HFFc6 (cell line): Measurements from ENCODE around the gene MED14. TPM values are rescaled to one million over a fixed set of nuclear protein-coding genes. Genes with fewer than 3 reads are reported as not detected.

ENCODE experiments used
- DNase-seq: peaks from one replicate; pipeline ENCODE4 v3.0.0-alpha.2; 2018
- H3K27ac Mint-ChIP-seq: 2 replicates; pipeline ENCODE4 v1.8.0; 2020; ENCODE audit warnings: mild to moderate bottlenecking, mixed read lengths
- H3K27me3 Mint-ChIP-seq: 2 replicates; pipeline ENCODE4 v1.8.0; 2021; ENCODE audit warnings: mild to moderate bottlenecking, moderate library complexity, mixed read lengths; ENCODE audit not compliant: insufficient read depth
- H3K36me3 Mint-ChIP-seq: 2 replicates; pipeline ENCODE4 v1.8.0; 2021; ENCODE audit warnings: low read depth, mixed read lengths
- H3K4me1 Mint-ChIP-seq: 2 replicates; pipeline ENCODE4 v1.8.0; 2020; ENCODE audit warnings: low read depth, mixed read lengths
- H3K4me3 Mint-ChIP-seq: 2 replicates; pipeline ENCODE4 v1.8.0; 2020; ENCODE audit warnings: mild to moderate bottlenecking, moderate library complexity, mixed read lengths
- H3K9me3 Mint-ChIP-seq: 2 replicates; pipeline ENCODE4 v1.8.0; 2020; ENCODE audit warnings: mild to moderate bottlenecking, mixed read lengths
- total RNA-seq, 6 experiments: library from RNA; stranded (reverse); fragmentation: NEBNext Ultra II Directional; extraction: Animal tissue kit (Norgen Biotek cat#: 25700); gene quantifications; 2 replicates in 1 of 6; 3 replicates in 5 of 6; pipeline ENCODE4 v1.2.3, GENCODE V29; 2021
- TF ChIP-seq, protein P1 (sequence below): fragments of 200-600 bp; sonication (generic); IDR thresholded peaks from 2 replicates; pipeline ENCODE4 v1.5.0; 2021; ENCODE audit warnings: antibody characterized with exemption, mild to moderate bottlenecking

MED14 gene
- total RNA-seq, 6 experiments from 2014 or later, result 29.0 to 40.5 (median 38.2) TPM

DNA sequence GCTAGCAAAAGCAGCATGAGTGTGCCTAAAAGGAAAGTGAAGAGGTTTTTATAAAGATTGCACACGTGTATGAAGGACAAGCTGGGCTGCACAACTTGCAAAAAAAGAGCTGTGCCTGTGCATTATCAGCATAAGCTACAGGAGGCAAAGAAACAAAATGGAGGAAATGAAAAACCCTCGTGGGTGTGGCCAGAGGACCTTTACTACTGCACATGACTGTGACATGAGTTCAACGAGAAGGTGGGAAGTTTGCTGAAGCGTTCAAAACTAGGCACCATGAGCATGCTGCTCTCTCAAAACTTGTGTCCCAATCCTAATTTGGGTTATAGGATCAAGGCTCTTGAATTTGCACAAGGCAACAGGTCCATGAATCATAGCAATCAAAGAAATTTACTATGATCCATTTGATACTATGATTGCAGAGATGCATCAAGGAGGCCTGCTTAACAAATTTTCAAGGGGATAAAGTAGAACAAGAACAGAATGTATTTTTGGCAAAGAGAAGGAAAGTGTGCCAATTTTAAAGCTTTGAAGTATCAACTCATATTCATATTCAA is 49.9 kb downstream of the MED14 start:
- TF ChIP-seq, protein P1, sequence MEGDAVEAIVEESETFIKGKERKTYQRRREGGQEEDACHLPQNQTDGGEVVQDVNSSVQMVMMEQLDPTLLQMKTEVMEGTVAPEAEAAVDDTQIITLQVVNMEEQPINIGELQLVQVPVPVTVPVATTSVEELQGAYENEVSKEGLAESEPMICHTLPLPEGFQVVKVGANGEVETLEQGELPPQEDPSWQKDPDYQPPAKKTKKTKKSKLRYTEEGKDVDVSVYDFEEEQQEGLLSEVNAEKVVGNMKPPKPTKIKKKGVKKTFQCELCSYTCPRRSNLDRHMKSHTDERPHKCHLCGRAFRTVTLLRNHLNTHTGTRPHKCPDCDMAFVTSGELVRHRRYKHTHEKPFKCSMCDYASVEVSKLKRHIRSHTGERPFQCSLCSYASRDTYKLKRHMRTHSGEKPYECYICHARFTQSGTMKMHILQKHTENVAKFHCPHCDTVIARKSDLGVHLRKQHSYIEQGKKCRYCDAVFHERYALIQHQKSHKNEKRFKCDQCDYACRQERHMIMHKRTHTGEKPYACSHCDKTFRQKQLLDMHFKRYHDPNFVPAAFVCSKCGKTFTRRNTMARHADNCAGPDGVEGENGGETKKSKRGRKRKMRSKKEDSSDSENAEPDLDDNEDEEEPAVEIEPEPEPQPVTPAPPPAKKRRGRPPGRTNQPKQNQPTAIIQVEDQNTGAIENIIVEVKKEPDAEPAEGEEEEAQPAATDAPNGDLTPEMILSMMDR, result no peak
- no peak for DNase-seq
- Mint-ChIP-seq H3K36me3 (peaks cover 6% of the 10 kb centered on the region), H3K9me3 (no peaks in the 10 kb centered on the region), H3K27me3 (no peaks in the 10 kb centered on the region), H3K4me1 (no peaks in the 10 kb centered on the region; the same call in 1 of the 2 replicates), H3K27ac (no peak overlapping the region), H3K4me3 (no peak overlapping the region)

DNA sequence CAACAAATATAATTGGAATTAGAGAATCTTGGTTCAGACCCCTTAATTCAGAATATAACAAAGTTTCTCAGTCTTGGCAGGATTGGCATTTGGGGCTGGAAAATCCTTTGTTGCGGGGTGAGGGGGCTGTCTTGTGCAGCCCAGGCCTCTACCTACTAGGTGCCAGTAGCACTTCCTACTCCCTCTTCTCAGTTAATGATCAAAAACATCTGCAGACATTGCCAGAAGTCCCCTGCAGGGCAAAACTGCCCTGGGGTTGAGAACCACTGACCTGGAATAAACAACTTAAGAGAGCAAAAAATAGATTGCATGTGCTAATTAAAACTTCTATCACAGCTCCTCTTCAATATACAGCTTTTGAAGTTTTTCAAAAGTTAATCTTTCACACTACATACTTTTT is 51.2 kb downstream of the MED14 start:
- H3K36me3 Mint-ChIP-seq, result peaks cover 6% of the 10 kb centered on the region
- H3K9me3 Mint-ChIP-seq, result no peaks in the 10 kb centered on the region
- H3K27me3 Mint-ChIP-seq, result no peaks in the 10 kb centered on the region
- DNase-seq, result no peak
- TF ChIP-seq, protein P1, result no peak
- H3K27ac Mint-ChIP-seq, result no peak overlapping the region
- no peak overlapping the region for H3K4me3 Mint-ChIP-seq
- no peaks in the 10 kb centered on the region; the same call in 1 of the 2 replicates for H3K4me1 Mint-ChIP-seq

- no peak overlapping the region for H3K4me3 Mint-ChIP-seq
- no peaks in the 10 kb centered on the region for H3K27me3 Mint-ChIP-seq
- TF ChIP-seq, protein P1, result no peak
- H3K36me3 Mint-ChIP-seq, result peaks cover 6% of the 10 kb centered on the region
- no peak for DNase-seq
- H3K4me1 Mint-ChIP-seq, result no peaks in the 10 kb centered on the region; the same call in 1 of the 2 replicates
- H3K27ac Mint-ChIP-seq, result no peak overlapping the region
- H3K9me3 Mint-ChIP-seq, result no peaks in the 10 kb centered on the region
Measured at GRCh38 chrX:40683245-40683644, 52.1 kb downstream of the MED14 start.

DNA sequence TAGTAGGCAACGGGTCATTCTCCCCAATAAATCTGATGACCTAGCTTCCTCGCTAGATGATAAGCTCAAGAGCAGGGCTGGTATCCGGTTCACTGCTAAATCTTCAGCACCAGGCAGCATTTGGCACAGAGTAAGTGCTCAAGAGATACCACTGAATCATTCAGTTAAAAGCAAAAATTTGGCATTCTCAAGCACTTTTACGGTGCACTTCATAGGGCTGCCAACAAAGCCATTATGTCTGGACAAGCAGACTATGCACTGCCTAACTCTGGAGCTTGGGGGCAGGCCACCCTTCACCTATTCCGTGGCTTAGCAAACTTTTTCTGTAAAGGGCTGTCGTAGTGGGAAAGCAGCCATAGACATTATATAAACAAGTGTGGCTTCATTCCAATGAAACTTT is 64.2 kb downstream of the MED14 start:
- DNase-seq, result no peak
- Mint-ChIP-seq H3K9me3 (no peaks in the 10 kb centered on the region), H3K4me1 (no peaks in the 10 kb centered on the region), H3K36me3 (peaks cover 13% of the 10 kb centered on the region), H3K4me3 (no peak overlapping the region), H3K27me3 (no peaks in the 10 kb centered on the region; the same call in 1 of the 2 replicates), H3K27ac (no peak overlapping the region; the same call in 1 of the 2 replicates)
- TF ChIP-seq, protein P1, result no peak; the same call in 1 of the 2 replicates

- no peaks in the 10 kb centered on the region; the same call in 1 of the 2 replicates for H3K4me1 Mint-ChIP-seq
- peaks cover 10% of the 10 kb centered on the region for H3K36me3 Mint-ChIP-seq
- no peaks in the 10 kb centered on the region; the same call in 1 of the 2 replicates for H3K27me3 Mint-ChIP-seq
- no peak overlapping the region for H3K27ac Mint-ChIP-seq
- no peaks in the 10 kb centered on the region for H3K9me3 Mint-ChIP-seq
- TF ChIP-seq, protein P1, result peak; percentile 63
- DNase-seq, result peak; percentile 42
- no peak overlapping the region for H3K4me3 Mint-ChIP-seq
Measured at GRCh38 chrX:40663880-40664630, 71.3 kb downstream of the MED14 start.
